ENCODE results near the gene LRRC3B. TPM values are rescaled to one million over a fixed set of nuclear protein-coding genes. Genes with fewer than 3 reads are reported as not detected.

LRRC3B gene
- polyA plus RNA-seq, 3 donors, result not detected

GRCh38 chr3:26625187-26625586, 2.6 kb downstream of the LRRC3B start:
- peaks cover 0 to 19% of the 10 kb centered on the region in 2 donors for H3K9me3 ChIP-seq (replicated peaks in 1 of 2; ENCODE audit: control insufficient read depth in 1 of 2, insufficient read depth in 1 of 2, low read length in 2 of 2)
- H3K4me2 ChIP-seq (replicated peaks; ENCODE audit: extremely low read depth, low read length, poor library complexity, severe bottlenecking), result no peak overlapping the region
- no peaks in the 10 kb centered on the region for H3K36me3 Mint-ChIP-seq
- TF ChIP-seq CTCF (IDR thresholded peaks at IDR 0.05), result no peak
- H3K27ac Mint-ChIP-seq, result no peak overlapping the region
- no peak overlapping the region for H3K4me3 ChIP-seq (replicated peaks in 1 of 3; ENCODE audit: low read depth in 2 of 3, low read length in 3 of 3)
- H3K79me2 ChIP-seq (ENCODE audit: insufficient read depth, low read length), result no peaks in the 10 kb centered on the region
- 38% methylated on average over 13 of the region's 13 CpGs for WGBS (ENCODE audit: insufficient coverage)
- H3K27ac ChIP-seq (ENCODE audit: low read depth in 1 of 2, low read length in 2 of 2), result no peak overlapping the region
- H3K9ac ChIP-seq (ENCODE audit: insufficient read depth, low read length, poor library complexity, severe bottlenecking), result no peak overlapping the region
- no peaks in the 10 kb centered on the region for H3K36me3 ChIP-seq (replicated peaks in 1 of 2; ENCODE audit: control insufficient read depth in 1 of 2, insufficient read depth in 2 of 2, low read length in 2 of 2)
- intact Hi-C loops (cut with micrococcal nuclease), result no loop called here
- H4K20me1 ChIP-seq (ENCODE audit: insufficient read depth, low read length), result no peaks in the 10 kb centered on the region
- no peak overlapping the region for H3K4me3 Mint-ChIP-seq
- H3K9me3 Mint-ChIP-seq, result peaks cover 0 to 20% (median 13%) of the 10 kb centered on the region in 7 donors
- H3K27me3 ChIP-seq (ENCODE audit: control insufficient read depth in 2 of 2, insufficient read depth in 2 of 2, low read length in 2 of 2), result peaks cover 19 to 43% of the 10 kb centered on the region in 2 donors
- DNase-seq, result no peak
- H3K4me1 ChIP-seq (ENCODE audit: control insufficient read depth in 1 of 2, insufficient read depth in 2 of 2, low read length in 2 of 2), result no peaks in the 10 kb centered on the region
- H3K4me1 Mint-ChIP-seq, result no peaks in the 10 kb centered on the region
- no peak overlapping the region for H2AFZ ChIP-seq (ENCODE audit: insufficient read depth, low read depth, low read length, poor library complexity, severe bottlenecking)
- peaks cover 34 to 41% (median 35%) of the 10 kb centered on the region in 3 donors for H3K27me3 Mint-ChIP-seq (ENCODE audit: low read depth in 3 of 3)

DNA sequence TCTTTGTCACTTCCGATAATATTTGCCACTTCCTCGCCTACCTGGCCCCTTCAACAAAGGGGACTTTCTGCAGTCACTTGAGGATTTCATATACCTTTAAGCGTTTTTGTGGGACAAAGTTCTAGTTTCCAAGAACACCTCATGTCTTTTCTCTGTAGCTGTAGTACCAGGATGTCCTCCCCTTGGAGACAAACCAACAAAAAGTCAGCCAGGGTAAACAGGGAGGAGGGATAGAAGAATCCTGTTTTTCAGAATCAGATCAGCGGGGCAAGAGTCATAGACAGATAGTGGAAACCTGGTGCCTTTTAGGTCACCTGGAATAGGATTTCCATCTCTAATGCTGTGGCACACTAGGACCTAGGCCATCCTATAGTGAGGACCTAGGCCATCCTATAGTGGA, 4.5 kb downstream of the LRRC3B start:
- H3K27ac ChIP-seq (ENCODE audit: low read depth in 1 of 2, low read length in 2 of 2), result no peak overlapping the region
- no peaks in the 10 kb centered on the region for H3K36me3 ChIP-seq (replicated peaks in 1 of 2; ENCODE audit: control insufficient read depth in 1 of 2, insufficient read depth in 2 of 2, low read length in 2 of 2)
- Mint-ChIP-seq H3K9me3 (peaks cover 0 to 14% (median 10%) of the 10 kb centered on the region in 7 donors), H3K4me3 (no peak overlapping the region), H3K27me3 (ENCODE audit: low read depth in 3 of 3) (peaks cover 26 to 32% (median 27%) of the 10 kb centered on the region in 3 donors), H3K36me3 (no peaks in the 10 kb centered on the region), H3K4me1 (no peaks in the 10 kb centered on the region), H3K27ac (no peak overlapping the region)
- no peak for DNase-seq
- H3K4me1 ChIP-seq (ENCODE audit: control insufficient read depth in 1 of 2, insufficient read depth in 2 of 2, low read length in 2 of 2), result no peaks in the 10 kb centered on the region
- no peak overlapping the region for H3K4me2 ChIP-seq (replicated peaks; ENCODE audit: extremely low read depth, low read length, poor library complexity, severe bottlenecking)
- H3K9me3 ChIP-seq (replicated peaks in 1 of 2; ENCODE audit: control insufficient read depth in 1 of 2, insufficient read depth in 1 of 2, low read length in 2 of 2), result peaks cover 0 to 9% of the 10 kb centered on the region in 2 donors
- 100% methylated on average over 1 of the region's 4 CpGs for WGBS (ENCODE audit: insufficient coverage)
- no peak overlapping the region for H2AFZ ChIP-seq (ENCODE audit: insufficient read depth, low read depth, low read length, poor library complexity, severe bottlenecking)
- intact Hi-C loops (cut with micrococcal nuclease), result no loop called here
- H4K20me1 ChIP-seq (ENCODE audit: insufficient read depth, low read length), result no peaks in the 10 kb centered on the region
- no peak overlapping the region for H3K4me3 ChIP-seq (replicated peaks in 1 of 3; ENCODE audit: low read depth in 2 of 3, low read length in 3 of 3)
- no peak overlapping the region for H3K9ac ChIP-seq (ENCODE audit: insufficient read depth, low read length, poor library complexity, severe bottlenecking)
- no peaks in the 10 kb centered on the region for H3K79me2 ChIP-seq (ENCODE audit: insufficient read depth, low read length)
- TF ChIP-seq CTCF (IDR thresholded peaks at IDR 0.05), result no peak
- H3K27me3 ChIP-seq (ENCODE audit: control insufficient read depth in 2 of 2, insufficient read depth in 2 of 2, low read length in 2 of 2), result peaks cover 9 to 32% of the 10 kb centered on the region in 2 donors
